ENCODE measurements around the gene PARP14.

Gene PARP14

DNA sequence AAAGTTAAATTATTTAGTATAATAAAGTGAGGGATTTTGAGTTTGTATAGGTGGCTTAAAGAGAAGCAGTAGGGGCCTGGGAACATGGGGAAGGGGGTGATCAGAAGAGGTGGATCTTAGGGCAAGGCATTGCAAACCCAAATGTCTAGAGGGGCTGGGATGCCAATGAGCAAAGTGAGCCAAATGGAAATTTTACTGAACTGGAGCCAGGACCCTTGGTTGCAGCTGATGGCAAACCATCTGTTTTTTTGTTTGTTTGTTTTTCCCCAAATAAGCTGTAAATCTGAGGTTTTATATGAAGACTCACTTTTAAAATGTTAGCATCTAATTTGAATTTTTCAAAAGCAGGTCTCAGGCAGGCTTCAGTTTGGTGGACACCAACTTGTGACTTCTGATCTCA lies 14.8 kb upstream of the PARP14 start:
- Histone ChIP-seq H3K4me3 (no peak overlapping the region), H3K27ac (no peak overlapping the region)
- DNase-seq (ENCODE audit: low spot score), result no peak
- TF ChIP-seq, protein P1, sequence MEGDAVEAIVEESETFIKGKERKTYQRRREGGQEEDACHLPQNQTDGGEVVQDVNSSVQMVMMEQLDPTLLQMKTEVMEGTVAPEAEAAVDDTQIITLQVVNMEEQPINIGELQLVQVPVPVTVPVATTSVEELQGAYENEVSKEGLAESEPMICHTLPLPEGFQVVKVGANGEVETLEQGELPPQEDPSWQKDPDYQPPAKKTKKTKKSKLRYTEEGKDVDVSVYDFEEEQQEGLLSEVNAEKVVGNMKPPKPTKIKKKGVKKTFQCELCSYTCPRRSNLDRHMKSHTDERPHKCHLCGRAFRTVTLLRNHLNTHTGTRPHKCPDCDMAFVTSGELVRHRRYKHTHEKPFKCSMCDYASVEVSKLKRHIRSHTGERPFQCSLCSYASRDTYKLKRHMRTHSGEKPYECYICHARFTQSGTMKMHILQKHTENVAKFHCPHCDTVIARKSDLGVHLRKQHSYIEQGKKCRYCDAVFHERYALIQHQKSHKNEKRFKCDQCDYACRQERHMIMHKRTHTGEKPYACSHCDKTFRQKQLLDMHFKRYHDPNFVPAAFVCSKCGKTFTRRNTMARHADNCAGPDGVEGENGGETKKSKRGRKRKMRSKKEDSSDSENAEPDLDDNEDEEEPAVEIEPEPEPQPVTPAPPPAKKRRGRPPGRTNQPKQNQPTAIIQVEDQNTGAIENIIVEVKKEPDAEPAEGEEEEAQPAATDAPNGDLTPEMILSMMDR (IDR thresholded peaks at IDR 0.05), result no peak

- TF ChIP-seq, protein P1 (IDR thresholded peaks at IDR 0.05), result no peak
- DNase-seq (ENCODE audit: low spot score), result no peak
- Histone ChIP-seq H3K27ac (no peak overlapping the region), H3K4me3 (no peak overlapping the region)
Measured at GRCh38 chr3:122668930-122669730, 11.5 kb upstream of the PARP14 start.

GRCh38 chr3:122671553-122671952 lies 9.1 kb upstream of the PARP14 start:
- TF ChIP-seq, protein P1 (IDR thresholded peaks at IDR 0.05), result no peak
- H3K4me3 ChIP-seq, result no peak overlapping the region
- no peak for DNase-seq (ENCODE audit: low spot score)
- no peak overlapping the region for H3K27ac ChIP-seq

- Histone ChIP-seq H3K4me3 (no peak overlapping the region), H3K27ac (no peak overlapping the region)
- TF ChIP-seq, protein P1 (IDR thresholded peaks at IDR 0.05), result no peak
- DNase-seq (ENCODE audit: low spot score), result no peak
Measured at GRCh38 chr3:122674339-122674738, 6.3 kb upstream of the PARP14 start.

- Histone ChIP-seq H3K27ac (no peak overlapping the region), H3K4me3 (no peak overlapping the region)
- TF ChIP-seq, protein P1 (IDR thresholded peaks at IDR 0.05), result no peak
- no peak for DNase-seq (ENCODE audit: low spot score)
Measured at GRCh38 chr3:122676759-122677158, 3.9 kb upstream of the PARP14 start.

DNA sequence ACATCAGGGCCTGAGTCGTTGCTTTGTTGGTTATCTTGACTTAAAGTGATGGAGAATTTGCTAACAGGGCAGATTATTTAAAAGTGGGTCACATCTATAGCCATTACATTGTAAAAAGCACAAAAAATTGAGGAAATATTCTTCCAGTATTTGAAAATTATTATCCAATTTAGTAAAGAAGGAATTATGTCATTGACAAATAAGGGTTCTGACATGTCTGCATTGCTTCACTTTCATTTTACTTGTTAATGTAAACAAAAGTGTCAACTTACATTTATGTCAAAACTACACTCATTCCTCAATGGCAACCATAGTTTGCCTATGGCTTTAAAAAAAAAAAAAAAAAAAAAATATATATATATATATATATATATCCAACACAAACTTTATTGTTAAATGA lies 3.4 kb upstream of the PARP14 start:
- TF ChIP-seq, protein P1 (IDR thresholded peaks at IDR 0.05), result no peak
- DNase-seq (ENCODE audit: low spot score), result no peak
- H3K27ac ChIP-seq, result no peak overlapping the region
- H3K4me3 ChIP-seq, result no peak overlapping the region

- no peak overlapping the region for H3K4me3 ChIP-seq
- TF ChIP-seq, protein P1 (IDR thresholded peaks at IDR 0.05), result no peak
- peak overlapping the region; percentile 93 to 96 for H3K27ac ChIP-seq
- no peak for DNase-seq (ENCODE audit: low spot score)
Measured at GRCh38 chr3:122678506-122678905, 2.1 kb upstream of the PARP14 start.
